Type B pancreatic cell (in vitro differentiated cells): ENCODE data around the gene CDHR3. TPM values are rescaled to one million over a fixed set of nuclear protein-coding genes. Genes with fewer than 3 reads are reported as not detected.

ENCODE experiments used
- DNase-seq: peaks from one replicate; pipeline ENCODE4 v3.0.0; 2021; ENCODE audit warnings: mixed read lengths; ENCODE audit not compliant: unreplicated experiment; ENCODE audit errors: extremely low spot score
- H3K27ac Mint-ChIP-seq: 2 replicates; pipeline ENCODE4 v1.8.0; 2021; ENCODE audit warnings: mild to moderate bottlenecking, mixed read lengths
- H3K27me3 Mint-ChIP-seq: 2 replicates; pipeline ENCODE4 v1.8.0; 2021; ENCODE audit warnings: mixed read lengths
- H3K36me3 Mint-ChIP-seq: 2 replicates; pipeline ENCODE4 v1.8.0; 2021; ENCODE audit warnings: mixed read lengths
- H3K4me1 Mint-ChIP-seq: one replicate; pipeline ENCODE4 v1.8.0; 2021; ENCODE audit warnings: mixed read lengths; ENCODE audit not compliant: unreplicated experiment
- H3K4me3 Mint-ChIP-seq: 2 replicates; pipeline ENCODE4 v1.8.0; 2021; ENCODE audit warnings: mild to moderate bottlenecking, mixed read lengths
- H3K9me3 Mint-ChIP-seq: 2 replicates; pipeline ENCODE4 v1.8.0; 2021; ENCODE audit warnings: mixed read lengths
- CTCF ChIP-seq: fragments of 200-600 bp; sonication (generic); conservative IDR thresholded peaks from 2 replicates; pipeline ENCODE4 v1.5.0; 2021; ENCODE audit warnings: antibody characterized with exemption, mild to moderate bottlenecking
- total RNA-seq: library from RNA; stranded (reverse); gene quantifications from 2 replicates; pipeline ENCODE4 v1.2.1, GENCODE V29; 2021; ENCODE audit warnings: low replicate concordance

Gene CDHR3
- total RNA-seq, 1 donor from 2014 or later, result 5.6 TPM

DNA sequence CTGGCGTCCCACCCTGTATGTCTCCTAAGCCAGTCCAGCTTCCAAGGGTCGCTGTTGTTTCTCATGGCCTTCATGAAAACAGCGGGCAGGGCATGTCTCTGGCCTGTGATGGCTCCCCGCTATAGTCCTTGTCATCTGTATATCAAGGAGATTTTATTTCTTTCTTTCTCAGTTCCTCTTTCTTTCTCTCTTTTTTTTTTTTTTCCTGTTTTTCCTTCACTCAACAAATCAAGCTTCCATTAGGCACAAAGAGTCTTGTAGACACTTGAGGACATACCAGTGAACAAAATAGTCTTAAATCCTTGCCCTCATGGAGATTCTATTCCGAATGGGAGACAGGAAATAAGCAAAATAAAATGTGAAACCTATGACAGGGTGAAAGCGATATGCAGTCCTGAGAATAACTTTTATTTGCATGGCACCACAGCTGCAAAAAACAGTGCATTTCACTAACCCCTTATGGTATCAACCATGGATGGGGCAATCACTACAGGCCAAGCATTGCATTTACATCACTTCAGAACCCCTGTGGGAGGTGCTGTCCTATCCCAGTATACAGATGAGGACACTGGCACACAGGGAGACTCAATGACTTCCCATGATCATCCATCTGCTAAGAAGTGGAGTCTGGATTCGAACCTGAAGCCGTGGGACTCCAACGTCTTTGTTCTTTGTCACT is 98.4 kb downstream of the CDHR3 start:
- H3K4me3 Mint-ChIP-seq, result no peak overlapping the region
- no peak for DNase-seq
- peaks cover 43% of the 10 kb centered on the region for H3K4me1 Mint-ChIP-seq
- H3K27me3 Mint-ChIP-seq, result no peaks in the 10 kb centered on the region
- TF ChIP-seq CTCF, result no peak
- peaks cover 3% of the 10 kb centered on the region for H3K36me3 Mint-ChIP-seq
- no peak overlapping the region for H3K27ac Mint-ChIP-seq
- H3K9me3 Mint-ChIP-seq, result no peaks in the 10 kb centered on the region

- no peaks in the 10 kb centered on the region for H3K9me3 Mint-ChIP-seq
- no peaks in the 10 kb centered on the region for H3K27me3 Mint-ChIP-seq
- no peak for TF ChIP-seq CTCF
- no peak overlapping the region for H3K4me3 Mint-ChIP-seq
- H3K27ac Mint-ChIP-seq, result no peak overlapping the region
- peaks cover 43% of the 10 kb centered on the region for H3K4me1 Mint-ChIP-seq
- no peak for DNase-seq
- H3K36me3 Mint-ChIP-seq, result peaks cover 3% of the 10 kb centered on the region
Observed at GRCh38 chr7:106062006-106062405, 98.9 kb downstream of the CDHR3 start.

- no peaks in the 10 kb centered on the region for H3K27me3 Mint-ChIP-seq
- no peak for DNase-seq
- TF ChIP-seq CTCF, result no peak
- no peaks in the 10 kb centered on the region for H3K9me3 Mint-ChIP-seq
- H3K36me3 Mint-ChIP-seq, result peaks cover 3% of the 10 kb centered on the region
- H3K4me3 Mint-ChIP-seq, result no peak overlapping the region
- peak overlapping the region; percentile 52 for H3K27ac Mint-ChIP-seq
- peaks cover 42% of the 10 kb centered on the region for H3K4me1 Mint-ChIP-seq
Observed at GRCh38 chr7:106062521-106062931, 99.5 kb downstream of the CDHR3 start.

DNA sequence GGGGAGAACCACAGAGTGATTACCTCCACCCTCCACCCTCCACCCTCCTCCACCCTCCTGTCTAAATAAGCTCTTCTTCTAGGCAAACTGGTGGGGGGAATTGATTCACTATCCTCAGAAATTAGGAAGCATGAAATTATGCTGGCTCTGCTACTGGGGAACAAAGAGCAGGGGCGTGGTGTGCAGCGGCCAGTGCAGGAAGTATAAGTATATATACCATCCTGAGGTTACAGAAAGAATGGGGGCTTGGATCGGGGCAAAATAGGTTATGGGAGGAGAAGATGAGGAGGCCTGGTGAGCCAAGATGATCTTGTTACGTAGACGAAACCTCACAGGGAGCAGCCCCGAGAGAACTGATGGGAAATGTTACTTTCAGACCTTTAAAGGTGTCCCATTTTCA is 100.0 kb downstream of the CDHR3 start:
- peak overlapping the region; percentile 52 for H3K27ac Mint-ChIP-seq
- DNase-seq, result no peak
- no peak overlapping the region for H3K4me3 Mint-ChIP-seq

GRCh38 chr7:106063692-106064091 is 100.6 kb downstream of the CDHR3 start:
- DNase-seq, result no peak
- peaks cover 3% of the 10 kb centered on the region for H3K36me3 Mint-ChIP-seq
- peaks cover 37% of the 10 kb centered on the region for H3K4me1 Mint-ChIP-seq
- no peak overlapping the region for H3K4me3 Mint-ChIP-seq
- no peak overlapping the region for H3K27ac Mint-ChIP-seq
- H3K27me3 Mint-ChIP-seq, result peaks cover 3% of the 10 kb centered on the region
- no peaks in the 10 kb centered on the region for H3K9me3 Mint-ChIP-seq
- no peak for TF ChIP-seq CTCF

More for the DNA sequence above, 100.0 kb downstream of the CDHR3 start:
- TF ChIP-seq CTCF, result no peak
- peaks cover 3% of the 10 kb centered on the region for H3K36me3 Mint-ChIP-seq
- H3K4me1 Mint-ChIP-seq, result peaks cover 37% of the 10 kb centered on the region
- H3K9me3 Mint-ChIP-seq, result no peaks in the 10 kb centered on the region
- no peaks in the 10 kb centered on the region for H3K27me3 Mint-ChIP-seq
